GM23338 (cell line): ENCODE measurements around the gene DLG2. TPM values are rescaled to one million over a fixed set of nuclear protein-coding genes. Genes with fewer than 3 reads are reported as not detected.

Source experiments
- ATAC-seq: fragments of 200-7000 bp; cut with Tn5 transposase; 3 replicates; pipeline ENCODE4 v1.9.1; 2020
- DNase-seq: peaks from one replicate; pipeline ENCODE4 v3.0.0-alpha.2; 2015; ENCODE audit warnings: low spot score
- H2AFZ ChIP-seq: fragments of 200-600 bp; sonication (generic); 2 replicates; pipeline ENCODE4 v1.8.0; 2016; ENCODE audit warnings: antibody characterized with exemption, mild to moderate bottlenecking, moderate library complexity
- H3F3A ChIP-seq: fragments of 200-600 bp; sonication (generic); replicated peaks from 2 replicates; pipeline ENCODE4 v1.8.0; 2017; ENCODE audit warnings: antibody characterized with exemption, mixed run types, low read depth
- H3K27ac ChIP-seq: fragments of 200-600 bp; sonication (generic); 2 replicates; pipeline ENCODE4 v1.6.1; 2016; ENCODE audit warnings: low read depth
- H3K27me3 ChIP-seq: fragments of 200-600 bp; sonication (generic); 2 replicates; pipeline ENCODE4 v1.8.0; 2016; ENCODE audit warnings: mild to moderate bottlenecking, mixed run types, moderate library complexity; ENCODE audit not compliant: insufficient read depth
- H3K36me3 ChIP-seq: fragments of 200-600 bp; sonication (generic); 2 replicates; pipeline ENCODE4 v1.8.0; 2016; ENCODE audit warnings: mild to moderate bottlenecking; ENCODE audit not compliant: insufficient read depth
- H3K4me1 ChIP-seq: fragments of 200-600 bp; sonication (generic); 2 replicates; pipeline ENCODE4 v1.8.0; 2016; ENCODE audit warnings: mild to moderate bottlenecking, moderate library complexity; ENCODE audit not compliant: insufficient read depth
- H3K4me2 ChIP-seq: fragments of 200-600 bp; sonication (generic); 2 replicates; pipeline ENCODE4 v1.7.1; 2017; ENCODE audit warnings: mixed run types
- H3K4me3 ChIP-seq: fragments of 200-600 bp; sonication (generic); 2 replicates; pipeline ENCODE4 v1.6.1; 2016; ENCODE audit warnings: mixed run types
- H3K79me2 ChIP-seq: fragments of 200-600 bp; sonication (generic); replicated peaks from 2 replicates; pipeline ENCODE4 v1.8.0; 2017; ENCODE audit warnings: mild to moderate bottlenecking; ENCODE audit not compliant: insufficient read depth
- H3K9me2 ChIP-seq: fragments of 200-600 bp; sonication (generic); 2 replicates; pipeline ENCODE4 v1.8.0; 2017; ENCODE audit not compliant: insufficient read depth
- H4K20me1 ChIP-seq: fragments of 200-600 bp; sonication (generic); replicated peaks from 2 replicates; pipeline ENCODE4 v1.8.0; 2017; ENCODE audit warnings: mild to moderate bottlenecking; ENCODE audit not compliant: insufficient read depth
- H3K27ac Mint-ChIP-seq: 2 replicates; pipeline ENCODE4 v1.8.0; 2020; ENCODE audit warnings: inconsistent platforms, mild to moderate bottlenecking, moderate library complexity, mixed read lengths
- H3K27me3 Mint-ChIP-seq: 3 replicates; pipeline ENCODE4 v1.8.0; 2022; ENCODE audit warnings: low read depth, mild to moderate bottlenecking, moderate library complexity, mixed read lengths, inconsistent platforms; ENCODE audit not compliant: insufficient read depth, poor library complexity
- H3K36me3 Mint-ChIP-seq: 3 replicates; pipeline ENCODE4 v1.8.0; 2021; ENCODE audit warnings: low read depth, mild to moderate bottlenecking, inconsistent platforms, moderate library complexity, mixed read lengths
- H3K4me1 Mint-ChIP-seq: 3 replicates; pipeline ENCODE4 v1.8.0; 2020; ENCODE audit warnings: mild to moderate bottlenecking, inconsistent platforms, mixed read lengths
- H3K4me3 Mint-ChIP-seq: 3 replicates; pipeline ENCODE4 v1.8.0; 2021; ENCODE audit warnings: moderate library complexity, mild to moderate bottlenecking, inconsistent platforms, mixed read lengths
- H3K9me3 Mint-ChIP-seq: 3 replicates; pipeline ENCODE4 v1.8.0; 2020; ENCODE audit warnings: moderate library complexity, mild to moderate bottlenecking, inconsistent platforms, mixed read lengths
- CREB1 ChIP-seq: fragments of 250-450 bp; sonication (Bioruptor Pico); IDR thresholded peaks from 2 replicates; pipeline ENCODE4 v1.5.0; 2020; ENCODE audit warnings: low read depth, mild to moderate bottlenecking, moderate library complexity
- EZH2 ChIP-seq: fragments of 200-600 bp; sonication (generic); IDR thresholded peaks from one replicate; pipeline ENCODE4 v1.8.0; 2017; ENCODE audit warnings: antibody characterized with exemption, mild to moderate bottlenecking, low read depth; ENCODE audit not compliant: unreplicated experiment
- EZH2phosphoT487 ChIP-seq: fragments of 200-600 bp; sonication (generic); IDR thresholded peaks from one replicate; pipeline ENCODE4 v1.8.1; 2018; ENCODE audit warnings: antibody characterized with exemption; ENCODE audit not compliant: unreplicated experiment
- ZNF114 ChIP-seq: fragments of 250-450 bp; sonication (Bioruptor Pico); IDR thresholded peaks from 2 replicates; pipeline ENCODE4 v1.5.0; 2020; ENCODE audit warnings: mild to moderate bottlenecking, moderate library complexity
- polyA plus RNA-seq: library from polyadenylated mRNA; unstranded; fragments of >200 nt; fragmentation: Nextera tagmentation; extraction: Ambion mirVana; gene quantifications from 2 replicates; pipeline ENCODE4 v1.2.1, GENCODE V29; 2016
- total RNA-seq: library from RNA; depleted of rRNA; stranded (reverse); fragments of >200 nt; shearing (Covaris generic); gene quantifications from 2 replicates; pipeline ENCODE4 v1.2.3, GENCODE V29; 2014
- TF ChIP-seq, protein P1 (sequence below), 2 experiments: fragments of 200-600 bp in 1 of 2; sonication (generic) in 1 of 2; conservative IDR thresholded peaks; 2 replicates each; pipeline versions ENCODE4 v1.5.1 to v1.6.1; 2016 to 2017; ENCODE audit warnings: antibody characterized with exemption in 2 of 2, low read depth in 2 of 2, mild to moderate bottlenecking in 2 of 2, moderate library complexity in 1 of 2
- TF ChIP-seq, protein P2 (sequence below): fragments of 250-450 bp; sonication (Bioruptor Pico); IDR thresholded peaks from 2 replicates; pipeline ENCODE4 v1.5.0; 2020; ENCODE audit warnings: mild to moderate bottlenecking, moderate library complexity

The DLG2 gene
- total and polyA plus RNA-seq, 2 experiments from 2014 or later, result 19.8 to 21.5 TPM

DNA sequence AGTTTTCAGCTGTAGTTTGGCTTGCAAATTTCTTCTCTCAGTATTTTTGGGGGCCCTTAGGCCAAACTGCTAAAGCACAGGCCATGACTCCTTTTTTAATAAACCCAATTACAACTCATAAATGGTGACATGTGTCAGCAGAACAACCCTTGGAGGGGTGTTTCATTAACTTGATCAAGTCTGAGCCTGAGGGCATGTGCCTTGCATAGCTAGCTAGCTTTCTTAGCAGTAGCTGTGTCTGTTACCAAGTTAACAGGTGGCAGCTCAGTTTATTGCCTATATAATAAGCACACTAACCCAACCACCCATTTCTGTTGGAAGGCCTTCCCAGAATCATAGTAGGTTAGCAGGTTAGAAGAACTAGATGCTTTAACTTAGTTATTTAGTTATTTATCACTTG lies 1390.7 kb downstream of the DLG2 start:
- Histone ChIP-seq H3K4me3 (no peak overlapping the region), H3K36me3 (no peaks in the 10 kb centered on the region), H3K27me3 (no peaks in the 10 kb centered on the region), H3K4me1 (peaks cover 26% of the 10 kb centered on the region), H3K27ac (no peak overlapping the region), H3K4me2 (no peak overlapping the region), H4K20me1 (no peaks in the 10 kb centered on the region), H3K79me2 (no peaks in the 10 kb centered on the region), H3F3A (no peaks in the 10 kb centered on the region), H3K9me2 (peaks cover 3% of the 10 kb centered on the region; the same call in 1 of the 2 replicates), H2AFZ (no peak overlapping the region)
- Mint-ChIP-seq H3K4me3 (no peak overlapping the region), H3K36me3 (no peaks in the 10 kb centered on the region), H3K4me1 (peaks cover 39% of the 10 kb centered on the region), H3K27ac (0 out of 2 replicates have a peak overlapping the region, but pooled peaks have one; percentile 33), H3K9me3 (no peaks in the 10 kb centered on the region), H3K27me3 (peaks cover 3% of the 10 kb centered on the region)
- DNase-seq (no peak), ATAC-seq (no peak)
- TF ChIP-seq ZNF114 (CRISPR knock-in tag) (no peak), EZH2 (no peak)

DNA sequence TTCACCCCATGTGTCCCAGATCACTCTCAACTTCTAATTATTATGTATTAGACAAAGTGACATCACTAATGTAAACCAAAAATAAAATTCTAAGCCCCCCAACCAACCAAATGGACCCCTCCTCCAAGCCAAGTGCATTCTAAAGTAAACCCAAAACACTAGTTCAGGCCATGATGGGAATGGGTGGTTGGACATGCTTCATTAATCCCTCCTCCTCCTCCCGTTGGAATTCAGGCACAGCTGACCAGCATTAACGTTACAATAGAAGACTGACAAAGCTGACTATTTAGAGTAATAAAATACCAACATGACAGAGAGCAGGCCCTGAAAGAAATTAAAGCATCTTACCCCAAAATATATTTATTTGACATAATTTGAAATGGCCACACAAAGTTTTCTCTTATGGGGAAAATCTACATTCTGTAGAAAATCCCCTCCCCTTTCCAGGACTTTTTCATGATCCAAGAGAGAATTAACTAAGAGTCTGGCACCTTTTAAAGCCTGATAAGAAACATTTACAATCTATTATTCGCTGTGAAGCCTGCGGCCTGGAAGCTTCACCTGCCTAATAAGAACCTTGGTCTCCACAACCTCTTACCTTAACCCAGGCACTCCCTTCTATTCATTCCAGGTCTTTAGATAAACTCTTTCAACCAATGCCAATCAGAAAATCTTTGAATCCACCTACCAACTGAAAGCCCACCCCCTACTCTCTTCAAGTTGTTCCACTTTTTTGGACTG lies 1392.5 kb downstream of the DLG2 start:
- no peaks in the 10 kb centered on the region for H3K27me3 ChIP-seq
- ATAC-seq (peak; percentile 93), DNase-seq (peak; percentile 78)
- Mint-ChIP-seq H3K27ac (peak overlapping the region; percentile 56), H3K4me1 (peaks cover 27% of the 10 kb centered on the region), H3K4me3 (no peak overlapping the region), H3K27me3 (peaks cover 3% of the 10 kb centered on the region), H3K9me3 (no peaks in the 10 kb centered on the region), H3K36me3 (no peaks in the 10 kb centered on the region)
- peaks cover 14% of the 10 kb centered on the region; the same call in 1 of the 2 replicates for H3K4me1 ChIP-seq
- TF ChIP-seq, protein P1, sequence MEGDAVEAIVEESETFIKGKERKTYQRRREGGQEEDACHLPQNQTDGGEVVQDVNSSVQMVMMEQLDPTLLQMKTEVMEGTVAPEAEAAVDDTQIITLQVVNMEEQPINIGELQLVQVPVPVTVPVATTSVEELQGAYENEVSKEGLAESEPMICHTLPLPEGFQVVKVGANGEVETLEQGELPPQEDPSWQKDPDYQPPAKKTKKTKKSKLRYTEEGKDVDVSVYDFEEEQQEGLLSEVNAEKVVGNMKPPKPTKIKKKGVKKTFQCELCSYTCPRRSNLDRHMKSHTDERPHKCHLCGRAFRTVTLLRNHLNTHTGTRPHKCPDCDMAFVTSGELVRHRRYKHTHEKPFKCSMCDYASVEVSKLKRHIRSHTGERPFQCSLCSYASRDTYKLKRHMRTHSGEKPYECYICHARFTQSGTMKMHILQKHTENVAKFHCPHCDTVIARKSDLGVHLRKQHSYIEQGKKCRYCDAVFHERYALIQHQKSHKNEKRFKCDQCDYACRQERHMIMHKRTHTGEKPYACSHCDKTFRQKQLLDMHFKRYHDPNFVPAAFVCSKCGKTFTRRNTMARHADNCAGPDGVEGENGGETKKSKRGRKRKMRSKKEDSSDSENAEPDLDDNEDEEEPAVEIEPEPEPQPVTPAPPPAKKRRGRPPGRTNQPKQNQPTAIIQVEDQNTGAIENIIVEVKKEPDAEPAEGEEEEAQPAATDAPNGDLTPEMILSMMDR (conservative IDR thresholded peaks at IDR 0.05; ENCODE audit: low read depth in 2 of 2), result no peak
- TF ChIP-seq, protein P2, sequence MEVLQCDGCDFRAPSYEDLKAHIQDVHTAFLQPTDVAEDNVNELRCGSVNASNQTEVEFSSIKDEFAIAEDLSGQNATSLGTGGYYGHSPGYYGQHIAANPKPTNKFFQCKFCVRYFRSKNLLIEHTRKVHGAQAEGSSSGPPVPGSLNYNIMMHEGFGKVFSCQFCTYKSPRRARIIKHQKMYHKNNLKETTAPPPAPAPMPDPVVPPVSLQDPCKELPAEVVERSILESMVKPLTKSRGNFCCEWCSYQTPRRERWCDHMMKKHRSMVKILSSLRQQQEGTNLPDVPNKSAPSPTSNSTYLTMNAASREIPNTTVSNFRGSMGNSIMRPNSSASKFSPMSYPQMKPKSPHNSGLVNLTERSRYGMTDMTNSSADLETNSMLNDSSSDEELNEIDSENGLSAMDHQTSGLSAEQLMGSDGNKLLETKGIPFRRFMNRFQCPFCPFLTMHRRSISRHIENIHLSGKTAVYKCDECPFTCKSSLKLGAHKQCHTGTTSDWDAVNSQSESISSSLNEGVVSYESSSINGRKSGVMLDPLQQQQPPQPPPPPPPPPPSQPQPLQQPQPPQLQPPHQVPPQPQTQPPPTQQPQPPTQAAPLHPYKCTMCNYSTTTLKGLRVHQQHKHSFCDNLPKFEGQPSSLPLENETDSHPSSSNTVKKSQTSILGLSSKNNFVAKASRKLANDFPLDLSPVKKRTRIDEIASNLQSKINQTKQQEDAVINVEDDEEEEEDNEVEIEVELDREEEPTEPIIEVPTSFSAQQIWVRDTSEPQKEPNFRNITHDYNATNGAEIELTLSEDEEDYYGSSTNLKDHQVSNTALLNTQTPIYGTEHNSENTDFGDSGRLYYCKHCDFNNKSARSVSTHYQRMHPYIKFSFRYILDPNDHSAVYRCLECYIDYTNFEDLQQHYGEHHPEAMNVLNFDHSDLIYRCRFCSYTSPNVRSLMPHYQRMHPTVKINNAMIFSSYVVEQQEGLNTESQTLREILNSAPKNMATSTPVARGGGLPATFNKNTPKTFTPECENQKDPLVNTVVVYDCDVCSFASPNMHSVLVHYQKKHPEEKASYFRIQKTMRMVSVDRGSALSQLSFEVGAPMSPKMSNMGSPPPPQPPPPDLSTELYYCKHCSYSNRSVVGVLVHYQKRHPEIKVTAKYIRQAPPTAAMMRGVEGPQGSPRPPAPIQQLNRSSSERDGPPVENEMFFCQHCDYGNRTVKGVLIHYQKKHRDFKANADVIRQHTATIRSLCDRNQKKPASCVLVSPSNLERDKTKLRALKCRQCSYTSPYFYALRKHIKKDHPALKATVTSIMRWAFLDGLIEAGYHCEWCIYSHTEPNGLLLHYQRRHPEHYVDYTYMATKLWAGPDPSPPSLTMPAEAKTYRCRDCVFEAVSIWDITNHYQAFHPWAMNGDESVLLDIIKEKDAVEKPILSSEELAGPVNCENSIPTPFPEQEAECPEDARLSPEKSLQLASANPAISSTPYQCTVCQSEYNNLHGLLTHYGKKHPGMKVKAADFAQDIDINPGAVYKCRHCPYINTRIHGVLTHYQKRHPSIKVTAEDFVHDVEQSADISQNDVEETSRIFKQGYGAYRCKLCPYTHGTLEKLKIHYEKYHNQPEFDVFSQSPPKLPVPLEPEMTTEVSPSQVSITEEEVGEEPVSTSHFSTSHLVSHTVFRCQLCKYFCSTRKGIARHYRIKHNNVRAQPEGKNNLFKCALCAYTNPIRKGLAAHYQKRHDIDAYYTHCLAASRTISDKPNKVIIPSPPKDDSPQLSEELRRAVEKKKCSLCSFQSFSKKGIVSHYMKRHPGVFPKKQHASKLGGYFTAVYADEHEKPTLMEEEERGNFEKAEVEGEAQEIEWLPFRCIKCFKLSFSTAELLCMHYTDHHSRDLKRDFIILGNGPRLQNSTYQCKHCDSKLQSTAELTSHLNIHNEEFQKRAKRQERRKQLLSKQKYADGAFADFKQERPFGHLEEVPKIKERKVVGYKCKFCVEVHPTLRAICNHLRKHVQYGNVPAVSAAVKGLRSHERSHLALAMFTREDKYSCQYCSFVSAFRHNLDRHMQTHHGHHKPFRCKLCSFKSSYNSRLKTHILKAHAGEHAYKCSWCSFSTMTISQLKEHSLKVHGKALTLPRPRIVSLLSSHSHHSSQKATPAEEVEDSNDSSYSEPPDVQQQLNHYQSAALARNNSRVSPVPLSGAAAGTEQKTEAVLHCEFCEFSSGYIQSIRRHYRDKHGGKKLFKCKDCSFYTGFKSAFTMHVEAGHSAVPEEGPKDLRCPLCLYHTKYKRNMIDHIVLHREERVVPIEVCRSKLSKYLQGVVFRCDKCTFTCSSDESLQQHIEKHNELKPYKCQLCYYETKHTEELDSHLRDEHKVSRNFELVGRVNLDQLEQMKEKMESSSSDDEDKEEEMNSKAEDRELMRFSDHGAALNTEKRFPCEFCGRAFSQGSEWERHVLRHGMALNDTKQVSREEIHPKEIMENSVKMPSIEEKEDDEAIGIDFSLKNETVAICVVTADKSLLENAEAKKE (CRISPR knock-in tag), result peak; percentile 47; the same call in 1 of the 2 replicates
- TF ChIP-seq CREB1, result peak; percentile 39; the same call in 1 of the 2 replicates
- no peak for TF ChIP-seq EZH2phosphoT487
- H3K4me3 ChIP-seq, result no peak overlapping the region
- no peaks in the 10 kb centered on the region for H3F3A ChIP-seq
- H3K79me2 ChIP-seq, result no peaks in the 10 kb centered on the region
- H2AFZ ChIP-seq, result no peak overlapping the region
- H3K27ac ChIP-seq, result peak overlapping the region; percentile 58
- H3K4me2 ChIP-seq, result peak overlapping the region; percentile 1; the same call in 1 of the 2 replicates
- H3K36me3 ChIP-seq, result no peaks in the 10 kb centered on the region
- H3K9me2 ChIP-seq, result no peaks in the 10 kb centered on the region
- H4K20me1 ChIP-seq, result no peaks in the 10 kb centered on the region
